ENCODE data around the gene RAVER1. TPM values are rescaled to one million over a fixed set of nuclear protein-coding genes. Genes with fewer than 3 reads are reported as not detected.

Gene RAVER1
- total RNA-seq, 4 donors from 2014 or later = 18.3 to 52.0 (median 39.1) TPM

GRCh38 chr19:10317045-10317856, 16.1 kb downstream of the RAVER1 start:
- Histone ChIP-seq H3K27ac (no peak overlapping the region), H3K27me3 (no peaks in the 10 kb centered on the region), H3K4me1 (peaks cover 11 to 14% of the 10 kb centered on the region in 2 donors), H3K9me3 (no peaks in the 10 kb centered on the region), H3K36me3 (peaks cover 34 to 50% of the 10 kb centered on the region in 2 donors), H3K4me3 (replicated peaks in 1 of 3) (no peak overlapping the region)
- 86 to 88% methylated on average over 24 to 29 of the region's 29 CpGs for WGBS, 2 donors
- intact Hi-C loops (cut with DNase I) = no loop called here
- DNase-seq = no peak
- TF ChIP-seq CTCF (IDR thresholded peaks at IDR 0.05) (no peak), POLR2A (IDR thresholded peaks at IDR 0.05) (no peak)

DNA sequence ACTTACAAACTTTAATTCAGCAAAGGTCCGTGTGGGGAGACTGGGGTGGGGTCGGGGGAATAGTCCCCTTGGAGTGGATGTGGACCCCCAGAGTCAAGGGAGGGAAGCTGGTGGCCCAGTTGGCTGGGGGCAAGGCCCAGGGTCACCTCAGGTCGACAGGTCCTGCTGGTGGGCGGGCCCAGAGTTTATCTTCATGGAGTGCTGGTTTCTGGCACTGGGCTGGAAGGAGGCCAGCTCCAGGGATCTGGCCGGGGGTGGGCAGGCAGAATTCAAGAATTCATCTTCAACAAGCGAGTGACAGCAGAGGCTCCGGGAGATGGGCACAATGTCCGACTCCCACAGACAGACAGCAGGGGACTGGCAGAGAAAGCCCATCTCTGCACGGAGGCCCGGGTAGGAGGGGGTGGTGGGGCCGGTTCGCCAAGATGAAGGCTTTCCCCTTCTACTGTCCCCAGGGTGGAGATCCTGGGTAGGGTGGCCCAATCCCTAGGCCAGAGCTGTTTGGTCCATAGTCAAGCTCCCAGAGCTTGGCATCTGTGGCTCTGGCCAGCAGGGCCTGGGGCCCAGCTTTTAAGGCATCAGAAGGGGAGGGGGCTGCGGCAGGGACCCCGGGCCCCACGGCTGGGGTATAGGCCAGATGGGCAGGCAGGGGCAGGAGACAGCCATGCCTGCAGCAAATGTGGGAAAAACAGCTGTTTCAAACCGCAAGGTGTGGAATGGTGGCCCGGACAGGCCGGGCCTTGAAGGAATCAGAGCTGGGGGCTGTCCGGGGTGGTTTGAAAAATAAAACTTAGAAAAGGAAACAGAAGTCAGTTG, 16.9 kb downstream of the RAVER1 start:
- peak overlapping the region in 2 of 3 donors; percentile 8 to 9 for H3K27ac ChIP-seq
- no peak for TF ChIP-seq CTCF (IDR thresholded peaks at IDR 0.05)
- TF ChIP-seq POLR2A (IDR thresholded peaks at IDR 0.05) = no peak
- WGBS, 2 donors = 65 to 73% methylated on average over 13 to 19 of the region's 19 CpGs
- intact Hi-C loops (cut with DNase I) = no loop called here
- H3K4me3 ChIP-seq (replicated peaks in 1 of 3) = peak overlapping the region in 1 of 3 donors; percentile 63
- H3K36me3 ChIP-seq = peaks cover 28 to 42% of the 10 kb centered on the region in 2 donors
- no peaks in the 10 kb centered on the region for H3K27me3 ChIP-seq
- H3K4me1 ChIP-seq = peaks cover 11 to 14% of the 10 kb centered on the region in 2 donors
- DNase-seq = peak; percentile 10 to 37
- H3K9me3 ChIP-seq = no peaks in the 10 kb centered on the region

DNA sequence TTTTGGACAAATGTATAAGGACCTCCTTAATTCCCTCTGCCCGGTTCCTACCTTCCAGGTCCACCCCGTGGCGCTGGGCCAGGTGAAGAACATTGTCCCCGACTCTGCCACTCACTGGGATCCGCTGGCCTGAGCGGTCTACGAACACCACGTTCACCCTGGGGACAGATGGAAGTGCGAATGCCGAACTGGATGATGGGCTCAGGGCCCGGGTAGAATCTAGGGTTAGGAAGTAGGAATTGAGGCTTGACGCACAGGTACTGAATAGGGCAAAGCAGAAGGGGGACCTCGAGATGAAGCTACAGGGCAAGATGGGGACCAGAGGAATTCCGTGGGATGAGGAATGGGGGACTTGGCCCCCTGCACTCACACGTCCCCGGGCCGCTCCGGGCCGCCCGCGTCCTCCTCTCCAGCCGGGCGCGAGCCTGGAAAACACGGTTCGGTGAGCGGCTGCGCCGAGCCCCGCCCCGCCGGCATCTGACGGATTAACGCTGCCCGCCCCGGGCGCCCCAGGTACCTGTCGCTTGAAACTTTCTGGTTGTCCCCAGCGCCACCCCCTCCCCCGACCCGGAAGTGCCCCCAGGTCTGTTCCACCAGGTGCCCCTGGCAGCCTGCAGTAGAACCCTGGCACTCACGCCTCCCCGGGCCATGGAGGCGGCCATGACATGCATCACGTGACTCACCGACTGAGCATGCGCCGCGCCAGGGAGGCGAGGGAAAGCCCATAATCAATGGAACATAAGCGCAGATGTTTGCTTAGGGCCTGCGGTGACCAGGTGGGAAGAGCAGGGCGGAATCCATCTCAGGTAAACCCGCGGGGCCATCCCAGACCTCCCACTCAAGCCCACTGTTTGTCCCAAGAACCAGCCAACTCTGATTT, 17.8 kb downstream of the RAVER1 start, which contains the start of gene FDX2:
Gene FDX2 (minus strand): TSS at position 681 of the 880 bp plus-strand sequence. CDS start 19 bp downstream, at position 662.
- H3K27ac ChIP-seq = peak within 1 kb of the TSS in 2 of 3 donors; percentile 8 to 36
- H3K27me3 ChIP-seq = no peaks in the 10 kb centered on the region
- peak within 1 kb of the TSS; percentile 35 to 72 (median 63) for H3K4me3 ChIP-seq (replicated peaks in 1 of 3)
- peak; percentile 91 to 92 for DNase-seq
- no peak for TF ChIP-seq CTCF (IDR thresholded peaks at IDR 0.05)
- TF ChIP-seq POLR2A (IDR thresholded peaks at IDR 0.05) = peak in 1 of 2 donors; percentile 40
- H3K9me3 ChIP-seq = no peaks in the 10 kb centered on the region
- 1 to 2% methylated on average over 20 to 50 of the region's 55 CpGs for WGBS, 2 donors
- intact Hi-C loops (cut with DNase I) = no loop called here
- peaks cover 23 to 33% of the 10 kb centered on the region in 2 donors for H3K36me3 ChIP-seq
- H3K4me1 ChIP-seq = peaks cover 11 to 14% of the 10 kb centered on the region in 2 donors

DNA sequence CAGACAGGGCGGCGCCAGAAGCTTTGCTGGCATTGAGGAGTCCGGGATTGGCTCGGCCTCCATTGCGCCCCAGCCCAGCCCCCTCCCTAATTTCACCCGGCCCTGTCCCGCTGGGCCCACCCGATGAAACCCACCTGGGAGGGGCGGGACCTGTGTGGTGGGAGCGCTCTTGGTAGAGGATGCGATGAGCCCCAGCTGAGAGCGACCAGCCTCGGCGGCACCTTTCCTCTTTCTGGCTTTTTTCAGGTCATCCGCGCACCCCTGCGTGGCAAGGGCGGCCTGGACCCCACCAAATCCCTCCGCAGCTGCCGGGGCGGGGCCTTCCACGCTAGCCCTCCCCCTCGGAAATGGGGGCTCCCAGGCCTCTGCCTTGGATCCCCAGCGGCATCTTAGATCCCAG, 23.9 kb downstream of the RAVER1 start, which contains the start of gene ZGLP1:
Gene ZGLP1 (minus strand): TSS at position 393 of the 400 bp plus-strand sequence.
- no peaks in the 10 kb centered on the region for H3K9me3 ChIP-seq
- H3K4me1 ChIP-seq = no peaks in the 10 kb centered on the region
- H3K4me3 ChIP-seq (replicated peaks in 1 of 3) = no peak within 1 kb of the TSS
- H3K36me3 ChIP-seq = no peaks in the 10 kb centered on the region
- intact Hi-C loops (cut with DNase I) = no loop called here
- WGBS, 2 donors = 93% methylated on average over 15 to 24 of the region's 24 CpGs
- H3K27me3 ChIP-seq = no peaks in the 10 kb centered on the region
- H3K27ac ChIP-seq = no peak within 1 kb of the TSS
- no peak for DNase-seq
- no peak for TF ChIP-seq CTCF (IDR thresholded peaks at IDR 0.05)
- TF ChIP-seq POLR2A (IDR thresholded peaks at IDR 0.05) = no peak

Measured in thyroid gland (tissue), 4 donors.